HepG2 (cell line): ENCODE measurements around the gene ZNF341. TPM values are rescaled to one million over a fixed set of nuclear protein-coding genes. Genes with fewer than 3 reads are reported as not detected.

Source experiments
- ATAC-seq: fragments of 200-7000 bp; cut with Tn5 transposase; 3 replicates; pipeline ENCODE4 v1.9.1; 2020; ENCODE audit warnings: mild to moderate bottlenecking, moderate library complexity
- BruUV-seq: library from RNA; stranded (reverse); fragments of 400-500 nt; replicated peaks from 2 replicates; lab custom pipeline; 2021; lab: Mats Ljungman, UMichigan
- CTCF ChIA-PET: fragments of 300-600 bp; formaldehyde crosslinking; extraction: SDS; loops from one replicate; lab custom pipeline; 2021; ENCODE audit warnings: low total read pairs, inconsistent platforms, low intra/inter-chr PET ratio; lab: Yijun Ruan, JAX
- POLR2A ChIA-PET: fragments of 350-600 bp; sonication (Branson Sonifier 250); formaldehyde crosslinking; loops from one replicate; lab custom pipeline; 2020; ENCODE audit warnings: antibody characterized with exemption, inconsistent platforms; lab: Yijun Ruan, JAX
- DNase-seq: peaks from one replicate; pipeline ENCODE4 v3.0.0-alpha.2; 2015; ENCODE audit warnings: low spot score
- FAIRE-seq: peaks from 3 replicates; lab custom pipeline; 2011; peaks lifted over from hg19 to GRCh38; lab: Jason Lieb, UNC
- H2AFZ ChIP-seq: one replicate; pipeline ENCODE4 v1.6.1; 2011; ENCODE audit warnings: low read length, inconsistent platforms
- H3K27ac ChIP-seq: fragments of 300-600 bp; 3 replicates; pipeline ENCODE4 v1.8.0; 2011; ENCODE audit warnings: mixed run types, mild to moderate bottlenecking, mixed read lengths, low read length, inconsistent platforms; ENCODE audit not compliant: insufficient read depth; ENCODE audit errors: extremely low read length
- H3K27me3 ChIP-seq, 2 experiments: fragments of 200-600 bp in 1 of 2; 2 replicates in 1 of 2; 3 replicates in 1 of 2; pipeline versions ENCODE4 v1.6.0 to v1.8.0; 2011; ENCODE audit warnings: low read length in 2 of 2, mild to moderate bottlenecking in 2 of 2, moderate library complexity in 2 of 2, inconsistent platforms in 1 of 2; ENCODE audit not compliant: insufficient read depth in 2 of 2, control insufficient read depth in 1 of 2
- H3K36me3 ChIP-seq, 2 experiments: fragments of 200-600 bp in 1 of 2; replicated peaks in 1 of 2; 2 replicates in 1 of 2; 3 replicates in 1 of 2; pipeline versions ENCODE4 v1.5.1 to v1.8.0; 2011; ENCODE audit warnings: low read length in 2 of 2, inconsistent platforms in 1 of 2; ENCODE audit not compliant: insufficient read depth in 2 of 2, control insufficient read depth in 1 of 2
- H3K4me1 ChIP-seq: 2 replicates; pipeline ENCODE4 v1.5.1; 2012; ENCODE audit warnings: low read length, inconsistent platforms; ENCODE audit not compliant: insufficient read depth
- H3K4me2 ChIP-seq: 2 replicates; pipeline ENCODE4 v1.6.0; 2011; ENCODE audit warnings: low read depth, low read length, inconsistent platforms
- H3K4me3 ChIP-seq, 3 experiments: fragments of 200-600 bp in 1 of 3; sonication (generic), shearing (Covaris generic) in 1 of 3; replicated peaks in 1 of 3; 2 replicates each; pipeline ENCODE4 v1.5.1; 2011 to 2016; ENCODE audit warnings: low read length in 3 of 3, inconsistent platforms in 2 of 3, low read depth in 2 of 3, mild to moderate bottlenecking in 2 of 3, control low read depth in 1 of 3, mixed read lengths in 1 of 3; ENCODE audit not compliant: insufficient read depth in 1 of 3
- H3K79me2 ChIP-seq: one replicate; pipeline ENCODE4 v1.6.1; 2011; ENCODE audit warnings: low read length, inconsistent platforms; ENCODE audit not compliant: insufficient read depth
- H3K9ac ChIP-seq: 2 replicates; pipeline ENCODE4 v1.6.0; 2011; ENCODE audit warnings: mild to moderate bottlenecking, low read depth, low read length, inconsistent platforms; ENCODE audit not compliant: insufficient read depth
- H3K9me3 ChIP-seq: 2 replicates; pipeline ENCODE4 v1.5.1; 2012; ENCODE audit warnings: mild to moderate bottlenecking, low read length
- H4K20me1 ChIP-seq: 2 replicates; pipeline ENCODE4 v1.6.0; 2011; ENCODE audit warnings: inconsistent platforms, mild to moderate bottlenecking, low read length, moderate library complexity; ENCODE audit not compliant: insufficient read depth
- DMAP1 ChIP-seq: IDR thresholded peaks from 2 replicates; pipeline ENCODE4 v1.6.1; 2016
- DNMT3B ChIP-seq: conservative IDR thresholded peaks from 2 replicates; pipeline ENCODE4 v1.6.1; 2016; ENCODE audit warnings: missing biosample characterization, control low read depth
- FOXJ3 ChIP-seq: sonication (generic); formaldehyde crosslinking; IDR thresholded peaks from 2 replicates; pipeline ENCODE4 v1.4.0; 2020; ENCODE audit warnings: missing genetic modification reagents, mild to moderate bottlenecking, borderline replicate concordance
- HNRNPL ChIP-seq: fragments of 200-400 bp; formaldehyde crosslinking; IDR thresholded peaks from 2 replicates; pipeline ENCODE4 v1.6.1; 2017; ENCODE audit warnings: mild to moderate bottlenecking, low read depth, low read length
- JUN ChIP-seq: sonication (generic); formaldehyde crosslinking; IDR thresholded peaks from 2 replicates; pipeline ENCODE4 v1.4.0; 2020; ENCODE audit warnings: mild to moderate bottlenecking, missing genetic modification reagents
- U2AF1 ChIP-seq: fragments of 200-400 bp; formaldehyde crosslinking; optimal IDR thresholded peaks from 2 replicates; pipeline ENCODE3; 2017; ENCODE audit warnings: mild to moderate bottlenecking, low read depth, low read length
- ZBTB1 ChIP-seq: sonication (generic); formaldehyde crosslinking; IDR thresholded peaks from 2 replicates; pipeline ENCODE4 v1.4.0; 2020; ENCODE audit warnings: missing genetic modification reagents, borderline replicate concordance
- ZBTB7A ChIP-seq: sonication (generic); formaldehyde crosslinking; IDR thresholded peaks from 2 replicates; pipeline ENCODE4 v1.8.0; 2022; ENCODE audit warnings: mild to moderate bottlenecking, missing genetic modification reagents
- ZNF326 ChIP-seq: sonication (generic); formaldehyde crosslinking; IDR thresholded peaks from 2 replicates; pipeline ENCODE4 v1.4.0; 2020; ENCODE audit warnings: missing genetic modification reagents, borderline replicate concordance
- ZNF33A ChIP-seq: sonication (generic); formaldehyde crosslinking; IDR thresholded peaks from 2 replicates; pipeline ENCODE4 v1.5.1; 2020; ENCODE audit warnings: missing genetic modification reagents, mild to moderate bottlenecking, moderate library complexity, borderline replicate concordance
- ZNF367 ChIP-seq: sonication (generic); formaldehyde crosslinking; IDR thresholded peaks from 2 replicates; pipeline ENCODE4 v1.4.0; 2020; ENCODE audit warnings: missing genetic modification reagents, borderline replicate concordance
- ZNF550 ChIP-seq: sonication (generic); formaldehyde crosslinking; IDR thresholded peaks from 2 replicates; pipeline ENCODE4 v1.4.0; 2020; ENCODE audit warnings: mild to moderate bottlenecking, missing genetic modification reagents, borderline replicate concordance
- ZNF629 ChIP-seq: sonication (generic); formaldehyde crosslinking; conservative IDR thresholded peaks from 2 replicates; pipeline ENCODE4 v1.5.0; 2020; ENCODE audit warnings: missing genetic modification reagents
- ZSCAN20 ChIP-seq: sonication (generic); formaldehyde crosslinking; IDR thresholded peaks from 2 replicates; pipeline ENCODE4 v1.4.0; 2020; ENCODE audit warnings: missing genetic modification reagents, mild to moderate bottlenecking, borderline replicate concordance
- ZSCAN9 ChIP-seq: IDR thresholded peaks from 2 replicates; pipeline ENCODE4 v1.6.1; 2016; ENCODE audit warnings: borderline replicate concordance
- WGBS: methylation state at CpG from one replicate; pipeline ENCODE4 v1.1.6; 2017; ENCODE audit warnings: low lambda C conversion rate; 5-methylcytosine and 5-hydroxymethylcytosine counted together
- in situ Hi-C: cut with HindIII; loops from 2 replicates; pipeline ENCODE4 v1.10.0; 2017; ENCODE audit warnings: low pct_unique_long_range_greater_than_20kb; ENCODE audit not compliant: extremely low pct_ligation_motif_present
- intact Hi-C: fragments of 100-400 bp; cut with micrococcal nuclease; formaldehyde crosslinking; loops from one replicate; pipeline ENCODE4 v1.10.0; 2022; ENCODE audit not compliant: unreplicated experiment
- polyA plus RNA-seq, 8 experiments: library from polyadenylated mRNA; depleted of rRNA in 3 of 8; stranded (reverse) in 7 of 8; unstranded in 1 of 8; fragments of >200 nt; fragmentation: Illumina TruSeq in 4 of 8; extraction: Trizol in 4 of 8; gene quantifications; 2 replicates each; pipeline versions ENCODE4 v1.2.1 to v1.2.3, GENCODE V29; 2011 to 2016; ENCODE audit warnings: low read depth in 4 of 8, missing spikeins in 1 of 8, mixed read lengths in 1 of 8; ENCODE audit not compliant: insufficient read depth in 1 of 8
- total RNA-seq, 5 experiments: library from RNA; depleted of rRNA; stranded (reverse); fragments of >200 nt; fragmentation: Illumina TruSeq; extraction: Trizol; gene quantifications; 2 replicates each; pipeline ENCODE4 v1.2.3, GENCODE V29; 2016; ENCODE audit warnings: low read depth in 1 of 5
- TF ChIP-seq, protein P1 (sequence below): sonication (generic); formaldehyde crosslinking; IDR thresholded peaks from 2 replicates; pipeline ENCODE4 v1.4.0; 2020; ENCODE audit warnings: missing genetic modification reagents
- TF ChIP-seq, protein P2 (sequence below): sonication (generic); formaldehyde crosslinking; IDR thresholded peaks from 2 replicates; pipeline ENCODE4 v1.4.0; 2020; ENCODE audit warnings: mild to moderate bottlenecking, low read depth, missing genetic modification reagents

Gene ZNF341
- total and polyA plus RNA-seq, 2 of the 13 experiments (the other 11 are each of a cell fraction or from before 2014, with no cell fraction given) = 1.1 to 2.2 TPM

DNA sequence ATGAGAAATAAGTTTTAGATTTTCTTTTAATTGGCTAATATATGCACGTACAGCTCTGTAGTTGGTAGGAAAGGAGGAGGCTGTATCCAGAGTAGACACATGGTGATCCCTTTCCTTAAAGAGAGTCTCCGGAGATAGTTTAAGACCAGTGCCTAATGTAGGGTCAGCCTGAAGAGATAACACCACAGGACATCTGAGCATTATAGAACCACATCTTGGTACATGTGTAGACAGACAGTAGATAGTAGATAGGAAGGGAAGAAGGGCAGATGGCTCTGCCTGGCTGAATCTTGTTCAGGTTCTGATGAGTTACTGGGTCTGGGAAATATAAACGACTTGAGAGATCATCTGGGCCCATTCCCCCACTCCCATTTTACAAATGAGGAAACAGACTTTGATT lies 97.8 kb downstream of the ZNF341 start:
- peaks cover 49% of the 10 kb centered on the region for H3K4me1 ChIP-seq
- peaks cover 28% of the 10 kb centered on the region for H4K20me1 ChIP-seq
- peaks cover 58% of the 10 kb centered on the region for H3K79me2 ChIP-seq
- in situ Hi-C loops (no loop called here), intact Hi-C loops (loop anchor here (10.0 kb wide), 1 partner anchor 75 kb away; no protein-coding TSS in a partner anchor)
- no peaks in the 10 kb centered on the region for H3K27me3 ChIP-seq
- H3K9ac ChIP-seq = no peak overlapping the region
- ATAC-seq = no peak
- H3K4me3 ChIP-seq = no peak overlapping the region
- ChIA-PET CTCF (no interaction called here), POLR2A (no interaction called here)
- no peaks in the 10 kb centered on the region for H3K9me3 ChIP-seq
- H3K27ac ChIP-seq = no peak overlapping the region
- no peak overlapping the region for H3K4me2 ChIP-seq
- no peak for FAIRE-seq
- DNase-seq = no peak
- no peak overlapping the region for H2AFZ ChIP-seq
- peaks cover 5 to 17% of the 10 kb centered on the region in 2 experiments; a peak in 3 of 5 replicates for H3K36me3 ChIP-seq
- TF ChIP-seq, protein P1, sequence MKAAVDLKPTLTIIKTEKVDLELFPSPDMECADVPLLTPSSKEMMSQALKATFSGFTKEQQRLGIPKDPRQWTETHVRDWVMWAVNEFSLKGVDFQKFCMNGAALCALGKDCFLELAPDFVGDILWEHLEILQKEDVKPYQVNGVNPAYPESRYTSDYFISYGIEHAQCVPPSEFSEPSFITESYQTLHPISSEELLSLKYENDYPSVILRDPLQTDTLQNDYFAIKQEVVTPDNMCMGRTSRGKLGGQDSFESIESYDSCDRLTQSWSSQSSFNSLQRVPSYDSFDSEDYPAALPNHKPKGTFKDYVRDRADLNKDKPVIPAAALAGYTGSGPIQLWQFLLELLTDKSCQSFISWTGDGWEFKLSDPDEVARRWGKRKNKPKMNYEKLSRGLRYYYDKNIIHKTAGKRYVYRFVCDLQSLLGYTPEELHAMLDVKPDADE = no peak
- TF ChIP-seq ZNF367 (CRISPR knock-in tag) (no peak), ZSCAN20 (CRISPR knock-in tag) (no peak), ZSCAN9 (CRISPR knock-in tag) (no peak), ZNF33A (CRISPR knock-in tag) (no peak), ZNF326 (CRISPR knock-in tag) (no peak), ZNF550 (CRISPR knock-in tag) (no peak), HNRNPL (no peak), ZBTB7A (no peak), DNMT3B (CRISPR knock-in tag) (no peak), FOXJ3 (CRISPR knock-in tag) (no peak), U2AF1 (no peak), ZBTB1 (no peak), DMAP1 (no peak), ZNF629 (no peak), JUN (CRISPR knock-in tag) (no peak)
- TF ChIP-seq, protein P2, sequence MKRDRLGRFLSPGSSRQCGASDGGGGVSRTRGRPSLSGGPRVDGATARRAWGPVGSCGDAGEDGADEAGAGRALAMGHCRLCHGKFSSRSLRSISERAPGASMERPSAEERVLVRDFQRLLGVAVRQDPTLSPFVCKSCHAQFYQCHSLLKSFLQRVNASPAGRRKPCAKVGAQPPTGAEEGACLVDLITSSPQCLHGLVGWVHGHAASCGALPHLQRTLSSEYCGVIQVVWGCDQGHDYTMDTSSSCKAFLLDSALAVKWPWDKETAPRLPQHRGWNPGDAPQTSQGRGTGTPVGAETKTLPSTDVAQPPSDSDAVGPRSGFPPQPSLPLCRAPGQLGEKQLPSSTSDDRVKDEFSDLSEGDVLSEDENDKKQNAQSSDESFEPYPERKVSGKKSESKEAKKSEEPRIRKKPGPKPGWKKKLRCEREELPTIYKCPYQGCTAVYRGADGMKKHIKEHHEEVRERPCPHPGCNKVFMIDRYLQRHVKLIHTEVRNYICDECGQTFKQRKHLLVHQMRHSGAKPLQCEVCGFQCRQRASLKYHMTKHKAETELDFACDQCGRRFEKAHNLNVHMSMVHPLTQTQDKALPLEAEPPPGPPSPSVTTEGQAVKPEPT (CRISPR knock-in tag) = no peak
- no TSS peak for BruUV-seq
- WGBS = 89% methylated on average over 3 of the region's 3 CpGs
